HFF-Myc (cell line): ENCODE results near the gene SOX12.
"Not testable (repeated sequence)": the region's sequence is repeated elsewhere in the genome, so short reads cannot be mapped to it uniquely, and the experiment has no call there.

Source experiments
- DNase-seq: peaks from one replicate; pipeline ENCODE4 v3.0.0-alpha.2; 2011; ENCODE audit warnings: low read depth; ENCODE audit errors: extremely low read depth
- H3K4me3 ChIP-seq: replicated peaks from 2 replicates; pipeline ENCODE4 v1.5.1; 2011; ENCODE audit warnings: low read depth, mild to moderate bottlenecking, control low read depth, low read length
- TF ChIP-seq, protein P1 (sequence below): IDR thresholded peaks from 2 replicates; pipeline ENCODE4 v1.5.1; 2012; ENCODE audit warnings: mild to moderate bottlenecking, low read depth, low read length, control low read depth; ENCODE audit errors: missing control alignments

SOX12 gene

DNA sequence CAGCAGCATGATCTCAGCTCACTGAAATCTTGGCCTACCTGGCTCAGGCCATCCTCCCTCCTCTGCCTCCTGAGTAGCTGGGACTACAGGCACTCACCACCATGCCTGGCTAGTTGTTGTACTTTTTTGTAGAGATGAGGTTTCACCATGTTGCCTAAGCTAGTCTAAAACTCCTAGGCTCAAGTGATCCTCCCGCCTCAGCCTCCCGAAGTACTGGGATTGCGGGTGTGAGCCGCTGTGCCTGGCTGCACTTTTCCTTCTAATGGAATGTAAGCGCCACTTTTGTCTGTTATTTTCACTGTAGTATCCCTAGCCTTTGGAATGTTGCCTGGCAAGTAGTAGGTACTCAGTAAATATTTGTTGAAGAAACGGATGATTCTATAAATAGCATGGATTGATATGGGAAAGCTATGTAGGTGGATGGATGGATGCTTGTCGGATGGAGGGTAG, 44.8 kb downstream of the SOX12 start:
- no peak overlapping the region for H3K4me3 ChIP-seq
- no peak for DNase-seq
- TF ChIP-seq, protein P1, sequence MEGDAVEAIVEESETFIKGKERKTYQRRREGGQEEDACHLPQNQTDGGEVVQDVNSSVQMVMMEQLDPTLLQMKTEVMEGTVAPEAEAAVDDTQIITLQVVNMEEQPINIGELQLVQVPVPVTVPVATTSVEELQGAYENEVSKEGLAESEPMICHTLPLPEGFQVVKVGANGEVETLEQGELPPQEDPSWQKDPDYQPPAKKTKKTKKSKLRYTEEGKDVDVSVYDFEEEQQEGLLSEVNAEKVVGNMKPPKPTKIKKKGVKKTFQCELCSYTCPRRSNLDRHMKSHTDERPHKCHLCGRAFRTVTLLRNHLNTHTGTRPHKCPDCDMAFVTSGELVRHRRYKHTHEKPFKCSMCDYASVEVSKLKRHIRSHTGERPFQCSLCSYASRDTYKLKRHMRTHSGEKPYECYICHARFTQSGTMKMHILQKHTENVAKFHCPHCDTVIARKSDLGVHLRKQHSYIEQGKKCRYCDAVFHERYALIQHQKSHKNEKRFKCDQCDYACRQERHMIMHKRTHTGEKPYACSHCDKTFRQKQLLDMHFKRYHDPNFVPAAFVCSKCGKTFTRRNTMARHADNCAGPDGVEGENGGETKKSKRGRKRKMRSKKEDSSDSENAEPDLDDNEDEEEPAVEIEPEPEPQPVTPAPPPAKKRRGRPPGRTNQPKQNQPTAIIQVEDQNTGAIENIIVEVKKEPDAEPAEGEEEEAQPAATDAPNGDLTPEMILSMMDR, result no peak

DNA sequence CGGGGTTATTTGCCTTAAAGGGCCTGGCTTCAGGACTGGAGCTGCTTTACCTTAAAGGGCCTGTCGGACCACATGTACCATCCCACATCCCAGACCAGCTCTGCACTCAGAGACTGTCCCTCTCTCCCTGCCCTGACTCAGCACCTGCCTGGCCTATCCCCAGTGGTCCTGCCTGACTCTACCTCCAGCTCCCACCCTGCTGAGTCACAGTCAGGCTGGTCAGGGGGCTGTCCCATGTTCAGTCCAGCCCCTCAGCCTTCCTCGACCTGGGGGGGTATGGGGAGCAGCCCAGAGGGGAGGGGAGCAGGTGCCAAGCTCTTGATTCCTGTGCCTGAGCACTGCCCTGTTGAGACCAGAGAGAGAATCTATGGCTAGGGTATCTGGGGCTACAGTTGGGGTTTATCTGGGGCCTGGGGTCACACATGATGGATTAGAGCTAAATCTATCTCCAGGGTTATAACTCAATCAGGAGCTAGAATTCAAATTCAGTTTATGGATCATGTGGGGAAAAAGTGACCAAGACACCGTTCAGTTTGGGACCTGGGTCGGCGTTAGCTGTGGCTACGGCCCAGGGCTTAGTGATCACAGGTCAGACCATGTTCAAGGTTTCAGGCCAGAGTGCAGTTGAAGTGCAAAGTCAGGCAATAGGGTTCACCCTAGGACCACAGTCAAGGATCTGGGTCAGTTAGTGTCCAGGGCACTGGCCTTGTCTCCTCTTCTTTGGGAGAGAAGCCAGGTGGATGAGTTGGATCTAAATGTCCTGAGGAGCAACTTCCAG, 45.8 kb downstream of the SOX12 start:
- no peak overlapping the region for H3K4me3 ChIP-seq
- DNase-seq, result no peak

DNA sequence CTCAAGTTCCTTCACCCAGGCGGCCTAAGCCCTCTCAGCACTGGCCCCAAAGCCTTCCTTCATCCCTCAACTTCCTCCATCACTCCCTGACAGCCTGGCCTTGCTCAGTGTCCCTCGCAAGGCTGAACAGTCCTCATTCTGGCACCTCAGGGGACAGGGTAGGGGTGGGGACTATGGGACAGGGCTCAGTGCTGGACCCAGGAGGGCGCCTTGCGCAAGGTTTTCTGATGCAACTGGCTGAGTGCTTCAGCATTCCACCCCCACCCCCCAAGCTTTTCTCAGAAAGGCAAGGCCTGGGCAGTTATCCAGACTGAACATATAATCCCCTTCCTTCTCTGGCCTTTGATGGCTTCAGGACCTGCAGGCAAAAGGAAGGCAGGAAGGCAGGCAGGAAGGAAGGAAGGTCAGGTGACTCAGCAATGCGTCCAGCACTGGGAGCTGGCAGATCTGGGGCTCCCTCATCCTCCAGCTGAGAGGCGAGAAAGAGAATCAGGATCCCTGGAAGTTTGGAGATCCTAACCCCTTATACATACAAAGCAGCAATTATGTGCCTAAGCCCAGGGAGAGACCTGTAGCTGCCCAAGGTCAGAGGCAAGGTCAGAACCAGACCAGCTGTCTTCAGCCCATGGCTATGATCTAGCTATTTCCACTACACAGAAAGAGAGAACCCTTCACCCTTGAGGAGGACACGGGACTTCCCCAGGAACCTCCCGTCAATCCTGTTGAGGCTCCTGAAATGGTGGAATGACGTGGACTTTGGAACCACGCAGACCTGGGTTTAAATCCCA, 46.6 kb downstream of the SOX12 start:
- no peak overlapping the region for H3K4me3 ChIP-seq
- TF ChIP-seq, protein P1, result no peak
- DNase-seq, result peak; percentile 68

More for the DNA sequence above, 45.8 kb downstream of the SOX12 start:
- TF ChIP-seq, protein P1, result no peak

DNA sequence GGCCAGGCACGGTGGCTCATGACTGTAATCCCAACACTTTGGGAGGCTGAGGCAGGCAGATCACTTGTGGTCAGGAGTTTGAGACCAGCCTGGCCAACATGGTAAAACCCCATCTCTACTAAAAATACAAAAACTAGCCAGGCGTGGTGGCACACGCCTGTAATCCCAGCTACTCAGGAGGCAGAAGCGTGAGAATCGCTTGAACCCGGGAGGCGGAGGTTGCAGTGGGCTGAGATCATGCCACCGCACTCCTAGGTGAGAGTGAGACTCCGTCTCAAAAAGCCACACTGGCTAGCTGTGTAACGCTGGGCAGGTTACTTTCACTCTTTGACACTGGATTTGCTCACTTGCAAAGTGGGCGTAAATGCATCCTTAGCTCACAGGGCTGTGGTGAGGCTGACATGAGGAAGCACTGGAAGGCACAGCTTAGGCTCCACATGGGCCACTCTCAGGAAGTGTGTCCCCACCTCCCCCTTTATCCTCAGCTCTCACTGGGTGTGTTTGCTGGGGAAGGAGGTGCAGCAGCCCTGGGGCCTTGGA, 47.3 kb downstream of the SOX12 start:
- DNase-seq, H3K4me3 ChIP-seq: not testable (repeated sequence)

DNA sequence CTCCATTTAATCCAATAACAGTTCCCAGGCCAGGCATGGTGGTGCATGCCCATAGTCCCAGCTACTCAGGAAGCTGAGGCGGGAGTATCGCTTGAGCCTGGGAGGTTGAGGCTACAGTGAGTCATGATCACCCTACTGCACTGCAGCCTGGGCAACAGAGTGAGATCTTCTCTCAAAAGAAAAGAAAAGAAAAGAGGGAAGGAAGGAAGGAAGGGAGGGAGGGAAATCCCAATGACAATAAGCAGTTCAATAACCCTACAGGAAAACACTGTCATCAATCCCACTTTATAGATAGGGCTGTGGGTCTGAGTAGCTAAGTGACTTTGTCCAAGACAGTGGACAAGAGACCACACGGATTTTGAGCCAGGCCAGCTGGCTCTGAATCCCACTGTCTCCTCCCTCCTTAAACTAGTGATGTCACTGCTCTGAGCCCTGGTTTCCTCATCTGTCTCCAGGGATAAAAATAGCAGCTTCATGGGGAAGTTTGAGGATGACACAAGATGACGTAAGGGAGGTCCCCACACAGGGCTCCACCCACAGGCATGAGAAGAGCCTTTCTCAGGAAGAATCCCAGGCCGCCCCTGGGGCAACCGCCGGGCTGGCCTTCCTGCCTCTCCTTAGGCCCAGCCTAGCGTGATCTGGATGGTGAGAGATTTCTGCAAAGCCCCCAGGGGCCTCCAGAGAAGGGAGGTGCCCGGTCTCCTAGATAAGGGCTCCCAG, 48.0 kb downstream of the SOX12 start:
- no peak overlapping the region for H3K4me3 ChIP-seq
- DNase-seq, result peak; percentile 43
- TF ChIP-seq, protein P1, result no peak

DNA sequence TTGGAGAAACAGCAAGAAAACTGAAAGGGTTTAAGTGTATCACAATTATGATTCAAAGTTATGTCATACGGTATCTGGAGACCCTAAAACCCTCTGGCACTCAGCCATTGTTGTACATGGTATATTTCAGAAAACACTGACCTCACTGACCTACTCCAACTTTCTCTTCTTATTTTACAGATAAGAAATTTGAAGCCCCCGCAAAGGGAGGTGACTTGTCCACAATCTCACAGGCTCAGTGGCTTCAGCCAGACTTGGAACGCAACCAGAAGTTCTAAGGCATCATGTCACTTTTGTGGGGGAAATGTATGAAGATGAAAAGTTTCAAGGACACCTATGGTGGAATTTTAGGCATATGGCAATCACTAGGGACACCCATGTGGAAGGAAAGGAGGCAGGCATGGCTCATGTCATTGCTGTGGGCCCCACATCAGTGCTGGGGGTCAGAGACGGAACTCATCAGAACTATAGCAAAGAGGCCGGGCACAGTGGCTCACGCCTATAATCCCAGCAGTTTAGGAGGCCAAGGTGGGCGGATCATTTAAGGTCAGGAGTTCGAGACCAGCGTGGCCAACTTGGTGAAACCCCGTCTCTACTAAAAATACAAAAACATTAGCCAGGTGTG, 50.0 kb downstream of the SOX12 start:
- DNase-seq, result no peak
- TF ChIP-seq, protein P1, result no peak
- H3K4me3 ChIP-seq, result no peak overlapping the region
